GM06990 (cell line): ENCODE data around the gene TRABD.

Experiments used
- DNase-seq: peaks from one replicate; pipeline ENCODE4 v3.0.0-alpha.2; 2011; ENCODE audit not compliant: insufficient read length; ENCODE audit errors: extremely low read depth
- H3K27me3 ChIP-seq: replicated peaks from 2 replicates; pipeline ENCODE4 v1.6.0; 2011; ENCODE audit warnings: low read length; ENCODE audit not compliant: control insufficient read depth, insufficient read depth
- H3K36me3 ChIP-seq: 2 replicates; pipeline ENCODE4 v1.5.1; 2011; ENCODE audit warnings: low read length; ENCODE audit not compliant: control insufficient read depth, insufficient read depth
- H3K4me3 ChIP-seq: replicated peaks from 2 replicates; pipeline ENCODE4 v1.5.1; 2011; ENCODE audit warnings: low read depth, mild to moderate bottlenecking, control low read depth, low read length
- CTCF ChIP-seq: IDR thresholded peaks from 2 replicates; pipeline ENCODE4 v1.5.1; 2011; ENCODE audit warnings: low read length, control low read depth, mild to moderate bottlenecking, inconsistent platforms; ENCODE audit not compliant: insufficient read depth, poor library complexity, severe bottlenecking

The TRABD gene

GRCh38 chr22:50238755-50239154 lies 53.0 kb downstream of the TRABD start:
- H3K27me3 ChIP-seq = no peaks in the 10 kb centered on the region
- TF ChIP-seq CTCF = no peak
- no peak overlapping the region for H3K4me3 ChIP-seq

GRCh38 chr22:50242406-50242949 lies 56.8 kb downstream of the TRABD start:
- Histone ChIP-seq H3K27me3 (no peaks in the 10 kb centered on the region), H3K36me3 (peaks cover 17% of the 10 kb centered on the region), H3K4me3 (peak overlapping the region; percentile 56)
- no peak for TF ChIP-seq CTCF
- DNase-seq = no peak

More at GRCh38 chr22:50238755-50239154, 53.0 kb downstream of the TRABD start:
- no peak for DNase-seq
- peaks cover 5% of the 10 kb centered on the region for H3K36me3 ChIP-seq

GRCh38 chr22:50243685-50244419 lies 58.1 kb downstream of the TRABD start:
- Histone ChIP-seq H3K27me3 (no peaks in the 10 kb centered on the region), H3K36me3 (peaks cover 16% of the 10 kb centered on the region), H3K4me3 (peak overlapping the region; percentile 96)
- TF ChIP-seq CTCF = no peak
- DNase-seq = no peak

- peak; percentile 22 for TF ChIP-seq CTCF
- Histone ChIP-seq H3K27me3 (no peaks in the 10 kb centered on the region), H3K36me3 (peaks cover 19% of the 10 kb centered on the region), H3K4me3 (peak within 1 kb of the TSS; percentile 96)
- DNase-seq = peak; percentile 92
These were observed 58.9 kb downstream of the TRABD start, which contains the start of gene TUBGCP6 for GRCh38 chr22:50244420-50245213. Gene TUBGCP6, minus strand, starts transcription at chr22:50245023. Its CDS starts 564 bp downstream, at chr22:50244459.

- H3K4me3 ChIP-seq = peak overlapping the region; percentile 96
These were observed 59.7 kb downstream of the TRABD start for GRCh38 chr22:50245214-50246072.

More at GRCh38 chr22:50245214-50246072, 59.7 kb downstream of the TRABD start:
- no peak for DNase-seq
- Histone ChIP-seq H3K27me3 (no peaks in the 10 kb centered on the region), H3K36me3 (peaks cover 19% of the 10 kb centered on the region)
- no peak for TF ChIP-seq CTCF
